ENCODE data around the gene TRABD2A.
"Not testable (repeated sequence)": the region's sequence is repeated elsewhere in the genome, so short reads cannot be mapped to it uniquely, and the experiment has no call there.

The TRABD2A gene

DNA sequence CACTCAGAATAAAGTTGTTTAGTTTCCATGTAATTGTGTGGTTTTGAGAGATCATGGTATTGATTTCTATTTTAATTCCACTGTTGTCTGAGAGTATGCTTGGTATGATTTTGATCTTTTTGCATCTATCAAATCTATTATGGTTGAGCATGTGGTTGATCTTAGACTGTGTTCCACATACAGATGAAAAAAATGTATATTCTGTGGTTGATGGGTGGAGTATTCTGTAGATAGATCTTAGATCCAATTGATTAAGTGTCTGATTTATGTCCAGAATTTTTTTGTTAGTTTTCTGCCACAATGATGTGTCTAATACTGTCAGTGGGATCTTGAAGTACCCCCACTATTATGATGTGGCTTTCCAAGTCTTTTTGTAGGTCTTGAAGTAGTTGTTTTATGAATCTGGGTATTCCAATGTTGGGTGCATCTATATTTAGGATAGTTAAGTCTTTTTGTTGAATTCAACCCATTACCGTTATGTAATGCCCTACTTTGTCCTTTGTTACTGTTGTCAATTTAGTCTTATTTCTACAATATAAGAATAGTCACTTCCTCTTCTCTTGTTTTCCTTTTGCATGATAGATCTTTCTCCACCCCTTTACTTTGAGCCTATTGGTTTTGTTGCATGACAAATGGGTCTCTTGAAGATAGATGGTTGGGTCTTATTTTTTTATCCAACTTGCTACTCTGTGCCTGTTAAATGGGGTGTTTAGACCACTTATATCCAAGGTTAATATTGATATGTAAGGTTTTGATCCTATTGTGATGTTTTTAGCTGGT, 101.8 kb downstream of the TRABD2A start:
- no peak for DNase-seq (ENCODE audit: low read depth)

DNA sequence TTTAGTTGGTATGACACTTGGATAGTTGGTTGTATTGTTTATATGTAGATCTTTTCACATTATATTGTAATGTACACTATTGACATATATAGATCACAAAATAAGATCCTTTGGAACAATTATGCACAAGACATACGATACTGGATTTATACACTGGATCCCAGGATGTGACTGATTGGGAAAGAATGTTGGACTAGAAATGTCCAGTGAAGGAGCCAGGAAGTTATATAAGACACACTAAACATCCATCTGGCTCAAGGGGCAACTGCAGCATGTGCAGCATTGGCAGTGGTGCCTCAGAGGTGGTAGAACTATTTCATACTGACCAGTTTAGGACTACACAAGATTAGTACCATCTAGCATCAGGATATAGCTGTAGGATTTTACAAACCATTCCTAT, 104.9 kb downstream of the TRABD2A start:
- no peak for DNase-seq (ENCODE audit: low read depth)

DNA sequence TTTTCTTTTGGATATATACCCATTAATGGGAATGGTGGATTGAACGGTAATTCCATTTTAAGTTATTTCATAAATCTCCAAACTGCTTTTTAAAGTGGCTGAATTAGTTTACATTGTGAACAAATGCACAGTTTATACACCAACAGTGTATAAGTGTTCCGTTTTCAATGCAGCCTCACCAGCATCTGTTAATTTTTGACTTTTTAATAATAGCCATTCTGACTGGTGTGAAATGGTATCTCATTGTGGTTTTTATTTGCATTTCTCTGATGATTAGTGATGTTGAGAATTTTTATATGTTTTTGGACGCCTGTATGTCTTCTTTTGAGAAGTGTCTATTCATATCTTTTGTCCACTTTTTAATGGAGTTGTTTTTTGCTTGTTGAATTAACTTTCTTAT, 107.3 kb downstream of the TRABD2A start:
- DNase-seq (ENCODE audit: low read depth): not testable (repeated sequence)

Data from activated gamma-delta T cell treated with anti-CD3 and anti-CD28 coated beads, Interleukin-2, amount 50 U/mL, for 16 hours (primary cell).